Measurements from ENCODE around the gene SENP5. TPM values are rescaled to one million over a fixed set of nuclear protein-coding genes. Genes with fewer than 3 reads are reported as not detected.

SENP5 gene
- total RNA-seq, 1 experiment from 2014 or later, result 30.4 TPM

- TF ChIP-seq CTCF (conservative IDR thresholded peaks at IDR 0.05), result no peak
- no peak overlapping the region for H3K27ac ChIP-seq (ENCODE audit: insufficient read length, low read depth, low read length)
- no peaks in the 10 kb centered on the region for H3K79me1 ChIP-seq (ENCODE audit: insufficient read depth, low read depth, low read length, poor library complexity, severe bottlenecking)
- no peak overlapping the region for H3K56ac ChIP-seq (ENCODE audit: insufficient read length, low read depth, low read length)
- Mint-ChIP-seq H3K36me3 (ENCODE audit: insufficient read depth in 1 of 3, low read depth in 3 of 3) (peaks cover 0 to 8% (median 4%) of the 10 kb centered on the region in 3 experiments; a peak in 2 of 7 replicates), H3K9me3 (peaks cover 11 to 17% of the 10 kb centered on the region in 2 experiments), H3K4me3 (peak overlapping the region in 1 of 2 experiments; percentile 27; a peak in 1 of 5 replicates), H3K27ac (no peak overlapping the region), H3K27me3 (ENCODE audit: low read depth) (peaks cover 62% of the 10 kb centered on the region), H3K4me1 (peaks cover 3 to 13% of the 10 kb centered on the region in 2 experiments; a peak in 3 of 4 replicates)
- H2AK5ac ChIP-seq (ENCODE audit: insufficient read length, low read length), result no peak overlapping the region
- H4K8ac ChIP-seq (replicated peaks; ENCODE audit: insufficient read length, low read depth, low read length), result no peak overlapping the region
- no peak overlapping the region for H3T11ph ChIP-seq (ENCODE audit: low read length)
- H2BK15ac ChIP-seq (ENCODE audit: low read depth, low read length), result no peak overlapping the region
- no peak for DNase-seq
- H3K4ac ChIP-seq (ENCODE audit: low read depth, low read length), result no peak overlapping the region
- no peaks in the 10 kb centered on the region for H3K23me2 ChIP-seq (ENCODE audit: insufficient read length, low read depth, low read length, poor library complexity, severe bottlenecking)
- no peaks in the 10 kb centered on the region for H3K79me2 ChIP-seq (ENCODE audit: insufficient read depth, low read length)
- no CpG with 5 or more reads among the region's 7 CpGs for WGBS (ENCODE audit: extremely low coverage, insufficient read length, low lambda C conversion rate)
- no peak overlapping the region for H2BK20ac ChIP-seq (ENCODE audit: low read depth, low read length, poor library complexity, severe bottlenecking)
- no peak overlapping the region for H3K9ac ChIP-seq (ENCODE audit: extremely low read depth, insufficient read length, low read length)
- no peaks in the 10 kb centered on the region for H4K20me1 ChIP-seq (ENCODE audit: control insufficient read depth, insufficient read depth, insufficient read length)
- H3K4me1 ChIP-seq (ENCODE audit: insufficient read depth, low read length), result no peaks in the 10 kb centered on the region
- H3K4me2 ChIP-seq (ENCODE audit: insufficient read depth, insufficient read length, low read length), result no peak overlapping the region
- H2AFZ ChIP-seq (ENCODE audit: low read length), result no peak overlapping the region
- H3K9me3 ChIP-seq (ENCODE audit: control insufficient read depth, low read depth, low read length), result peaks cover 3% of the 10 kb centered on the region
- no peak overlapping the region for H3K23ac ChIP-seq (ENCODE audit: insufficient read length, low read depth, low read length)
- no peak overlapping the region for H3K14ac ChIP-seq (ENCODE audit: insufficient read depth, low read length)
- no peak overlapping the region for H2BK12ac ChIP-seq (ENCODE audit: insufficient read length, low read depth, low read length)
- H3K27me3 ChIP-seq (ENCODE audit: insufficient read depth, low read length), result peaks cover 36% of the 10 kb centered on the region
- no peak overlapping the region for H4K5ac ChIP-seq (ENCODE audit: insufficient read length, low read depth, low read length)
- no peak overlapping the region for H2BK120ac ChIP-seq (ENCODE audit: low read depth, low read length, poor library complexity, severe bottlenecking)
- no peak overlapping the region for H4K91ac ChIP-seq (ENCODE audit: insufficient read length, low read depth, low read length)
- H2BK5ac ChIP-seq (ENCODE audit: insufficient read length, low read length), result no peak overlapping the region
- no peak overlapping the region for H3K18ac ChIP-seq (ENCODE audit: insufficient read length, low read depth, low read length)
Observed at GRCh38 chr3:196971094-196971698, 103.5 kb downstream of the SENP5 start.

Data from H9 (cell line).